NB4 (cell line): ENCODE measurements around the gene TMEM156.

Source experiments
- DNase-seq: peaks from one replicate; pipeline ENCODE4 v3.0.0; 2010; ENCODE audit warnings: low read depth
- H3K4me3 ChIP-seq: one replicate; pipeline ENCODE4 v1.5.1; 2011; ENCODE audit warnings: mild to moderate bottlenecking, low read depth, low read length, moderate library complexity
- MYC ChIP-seq: IDR thresholded peaks from 2 replicates; pipeline ENCODE4 v1.6.1; 2011; ENCODE audit warnings: low read depth, low read length
- POLR2A ChIP-seq: IDR thresholded peaks from 2 replicates; pipeline ENCODE4 v1.6.1; 2011; ENCODE audit warnings: mild to moderate bottlenecking; ENCODE audit not compliant: insufficient read length; ENCODE audit errors: extremely low read depth
- TF ChIP-seq, protein P1 (sequence below): IDR thresholded peaks from one replicate; pipeline ENCODE4 v1.5.1; 2012; ENCODE audit warnings: low read depth, low read length
- TF ChIP-seq, protein P2 (sequence below): IDR thresholded peaks from 2 replicates; pipeline ENCODE4 v1.6.1; 2011; ENCODE audit warnings: low read depth, low read length

The TMEM156 gene

DNA sequence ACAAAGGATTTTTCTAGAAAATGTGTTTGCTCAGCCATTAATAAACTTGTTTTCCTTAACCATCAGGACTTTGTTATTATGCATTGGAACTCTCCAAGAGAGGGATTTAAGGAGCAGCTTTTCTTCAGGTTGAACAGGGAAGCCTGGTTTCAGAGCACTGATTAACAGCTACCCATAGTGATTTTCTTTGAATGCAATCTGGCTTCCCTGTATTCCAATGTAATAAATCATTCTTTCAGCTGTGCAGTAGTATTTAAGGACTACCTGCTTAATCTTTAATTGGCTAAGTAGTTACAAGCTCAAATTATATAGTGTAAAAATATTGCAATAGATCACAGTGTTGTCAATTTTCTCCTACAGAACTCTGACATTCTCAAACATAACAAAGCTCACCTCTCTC is 77.5 kb downstream of the TMEM156 start:
- H3K4me3 ChIP-seq: no peak overlapping the region
- no peak for DNase-seq
- TF ChIP-seq MYC (no peak), POLR2A (no peak)
- TF ChIP-seq, protein P1, sequence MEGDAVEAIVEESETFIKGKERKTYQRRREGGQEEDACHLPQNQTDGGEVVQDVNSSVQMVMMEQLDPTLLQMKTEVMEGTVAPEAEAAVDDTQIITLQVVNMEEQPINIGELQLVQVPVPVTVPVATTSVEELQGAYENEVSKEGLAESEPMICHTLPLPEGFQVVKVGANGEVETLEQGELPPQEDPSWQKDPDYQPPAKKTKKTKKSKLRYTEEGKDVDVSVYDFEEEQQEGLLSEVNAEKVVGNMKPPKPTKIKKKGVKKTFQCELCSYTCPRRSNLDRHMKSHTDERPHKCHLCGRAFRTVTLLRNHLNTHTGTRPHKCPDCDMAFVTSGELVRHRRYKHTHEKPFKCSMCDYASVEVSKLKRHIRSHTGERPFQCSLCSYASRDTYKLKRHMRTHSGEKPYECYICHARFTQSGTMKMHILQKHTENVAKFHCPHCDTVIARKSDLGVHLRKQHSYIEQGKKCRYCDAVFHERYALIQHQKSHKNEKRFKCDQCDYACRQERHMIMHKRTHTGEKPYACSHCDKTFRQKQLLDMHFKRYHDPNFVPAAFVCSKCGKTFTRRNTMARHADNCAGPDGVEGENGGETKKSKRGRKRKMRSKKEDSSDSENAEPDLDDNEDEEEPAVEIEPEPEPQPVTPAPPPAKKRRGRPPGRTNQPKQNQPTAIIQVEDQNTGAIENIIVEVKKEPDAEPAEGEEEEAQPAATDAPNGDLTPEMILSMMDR: no peak
- TF ChIP-seq, protein P2, sequence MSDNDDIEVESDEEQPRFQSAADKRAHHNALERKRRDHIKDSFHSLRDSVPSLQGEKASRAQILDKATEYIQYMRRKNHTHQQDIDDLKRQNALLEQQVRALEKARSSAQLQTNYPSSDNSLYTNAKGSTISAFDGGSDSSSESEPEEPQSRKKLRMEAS: no peak

DNA sequence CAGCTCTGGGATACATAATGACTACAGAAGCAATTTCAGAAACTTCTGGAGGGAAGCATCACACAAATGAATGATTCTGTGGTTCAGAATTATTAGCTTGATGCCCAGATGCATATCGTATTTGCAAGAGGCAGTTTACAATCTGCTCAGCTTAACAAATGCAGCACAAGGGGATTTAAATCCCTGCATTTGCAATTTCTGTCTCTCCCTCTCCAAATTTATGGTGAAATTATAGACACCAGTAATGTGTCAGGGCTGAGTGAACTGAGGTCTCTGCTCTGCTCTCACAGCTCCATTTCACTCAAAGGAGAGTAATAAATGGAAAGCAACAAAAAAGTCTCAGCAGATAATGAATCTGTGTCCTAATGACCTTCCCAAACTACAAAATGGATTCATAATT is 80.2 kb downstream of the TMEM156 start:
- TF ChIP-seq POLR2A (no peak), MYC (no peak)
- TF ChIP-seq, protein P1: no peak
- TF ChIP-seq, protein P2: no peak
- DNase-seq: no peak
- no peak overlapping the region for H3K4me3 ChIP-seq

DNA sequence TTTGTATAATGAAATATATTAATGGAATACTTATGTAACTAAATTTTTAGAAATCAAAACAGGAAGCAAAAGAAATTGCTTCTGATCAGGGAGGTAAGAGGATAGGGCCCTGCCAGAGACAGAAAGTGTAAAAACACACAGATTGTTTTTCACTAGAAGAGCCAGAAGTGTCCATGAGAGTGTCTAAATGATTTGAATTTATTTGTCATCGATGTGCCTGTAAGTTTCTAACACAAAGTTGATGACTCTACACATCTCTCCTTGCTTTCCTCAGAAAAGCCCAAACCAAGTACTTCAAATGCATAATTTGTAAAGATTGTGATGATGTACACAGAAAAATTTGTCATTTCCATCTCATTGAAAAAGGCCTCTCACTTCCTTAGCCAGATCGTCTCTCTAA is 80.6 kb downstream of the TMEM156 start:
- TF ChIP-seq MYC (no peak), POLR2A (no peak)
- TF ChIP-seq, protein P1: no peak
- TF ChIP-seq, protein P2: no peak
- no peak for DNase-seq
- H3K4me3 ChIP-seq: no peak overlapping the region

DNA sequence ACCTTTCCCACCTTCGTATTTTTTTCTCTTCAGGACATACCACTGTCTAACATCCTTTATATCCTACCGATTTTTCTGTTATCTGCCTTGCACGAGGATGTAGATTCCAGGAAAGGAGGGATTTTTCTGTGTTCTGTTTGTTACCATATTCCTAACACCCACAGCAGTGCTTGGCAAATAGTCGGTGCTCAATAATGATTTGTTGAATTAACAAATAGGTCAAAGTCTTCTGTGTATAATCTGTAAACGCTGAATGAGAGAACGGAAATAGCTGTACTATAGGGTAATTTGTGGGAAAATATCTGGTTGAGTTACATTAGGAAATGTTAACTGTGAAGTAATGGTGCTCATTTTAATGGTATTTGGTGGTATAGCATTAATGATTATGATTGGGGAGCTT is 81.5 kb downstream of the TMEM156 start:
- no peak for DNase-seq
- no peak overlapping the region for H3K4me3 ChIP-seq
- TF ChIP-seq MYC (no peak), POLR2A (no peak)
- TF ChIP-seq, protein P2: no peak
- TF ChIP-seq, protein P1: no peak

DNA sequence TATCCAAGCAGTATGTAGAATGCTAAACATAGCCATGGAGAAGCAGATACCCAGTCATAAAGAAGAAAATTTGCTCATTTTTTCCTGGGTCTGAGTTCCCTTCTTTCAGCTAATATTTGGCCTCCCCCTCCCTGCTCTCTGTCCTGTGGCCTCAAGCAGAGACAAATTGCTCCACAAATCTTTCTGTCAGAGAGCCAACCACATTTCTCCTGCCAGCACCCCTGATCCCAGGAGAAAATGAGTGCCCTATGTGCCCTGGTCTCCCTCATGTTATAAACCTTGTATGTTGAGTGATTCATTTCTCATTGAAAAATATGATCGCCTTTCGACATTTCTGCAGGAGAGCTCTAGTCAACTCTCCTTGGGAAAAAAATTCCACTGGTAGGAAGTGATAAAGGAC is 82.0 kb downstream of the TMEM156 start:
- H3K4me3 ChIP-seq: no peak overlapping the region
- no peak for DNase-seq
- TF ChIP-seq, protein P1: no peak
- TF ChIP-seq, protein P2: no peak
- TF ChIP-seq MYC (no peak), POLR2A (no peak)

DNA sequence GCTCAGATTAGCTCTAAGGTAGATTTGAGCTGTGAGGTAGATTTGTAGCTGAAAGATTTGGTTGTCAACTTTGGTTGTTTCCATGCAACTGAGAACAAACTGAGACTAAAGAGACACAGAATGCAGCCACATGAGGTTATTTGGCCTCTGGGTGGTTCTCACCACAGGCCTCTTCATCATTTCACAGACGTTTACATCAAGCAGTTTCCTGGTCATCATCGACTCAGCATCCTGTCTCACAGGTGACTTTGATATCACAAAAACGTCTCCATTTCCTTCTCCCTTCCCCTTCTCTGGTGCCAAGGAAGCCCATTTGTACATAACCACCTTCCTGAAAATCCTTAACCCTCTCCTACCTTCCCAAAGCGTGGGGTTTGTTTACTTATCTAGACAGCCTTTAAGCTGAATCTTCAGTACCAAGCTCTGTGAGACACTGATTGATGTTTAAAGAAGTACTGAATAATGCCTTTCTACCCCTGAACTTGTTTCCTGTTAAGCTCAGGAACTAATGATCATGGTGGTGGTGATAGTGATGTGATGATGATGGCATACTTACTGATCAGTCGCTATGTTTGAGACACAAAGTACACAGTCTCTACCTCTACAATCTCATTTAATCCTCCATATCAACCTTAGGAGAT is 82.7 kb downstream of the TMEM156 start:
- TF ChIP-seq MYC (no peak), POLR2A (no peak)
- TF ChIP-seq, protein P1: no peak
- TF ChIP-seq, protein P2: no peak
- DNase-seq: no peak
- no peak overlapping the region for H3K4me3 ChIP-seq
